ENCODE data around the gene DHRS12.

- TF ChIP-seq POLR2A (IDR thresholded peaks at IDR 0.05; ENCODE audit: low read depth, low read length) (no peak), POLR2AphosphoS5 (IDR thresholded peaks at IDR 0.05; ENCODE audit: low read depth, low read length) (no peak), TAF1 (IDR thresholded peaks at IDR 0.05; ENCODE audit: low read depth, low read length) (no peak), SPI1 (IDR thresholded peaks at IDR 0.05; ENCODE audit: low read depth, low read length) (no peak), PAX5 (IDR thresholded peaks at IDR 0.05; ENCODE audit: insufficient read depth, low read length, severe bottlenecking) (no peak), POU2F2 (IDR thresholded peaks at IDR 0.05; ENCODE audit: low read depth, low read length) (no peak)
Observed at GRCh38 chr13:51839711-51840540, 36.0 kb upstream of the DHRS12 start.
